ENCODE data around the gene TMEM94.

Gene TMEM94

DNA sequence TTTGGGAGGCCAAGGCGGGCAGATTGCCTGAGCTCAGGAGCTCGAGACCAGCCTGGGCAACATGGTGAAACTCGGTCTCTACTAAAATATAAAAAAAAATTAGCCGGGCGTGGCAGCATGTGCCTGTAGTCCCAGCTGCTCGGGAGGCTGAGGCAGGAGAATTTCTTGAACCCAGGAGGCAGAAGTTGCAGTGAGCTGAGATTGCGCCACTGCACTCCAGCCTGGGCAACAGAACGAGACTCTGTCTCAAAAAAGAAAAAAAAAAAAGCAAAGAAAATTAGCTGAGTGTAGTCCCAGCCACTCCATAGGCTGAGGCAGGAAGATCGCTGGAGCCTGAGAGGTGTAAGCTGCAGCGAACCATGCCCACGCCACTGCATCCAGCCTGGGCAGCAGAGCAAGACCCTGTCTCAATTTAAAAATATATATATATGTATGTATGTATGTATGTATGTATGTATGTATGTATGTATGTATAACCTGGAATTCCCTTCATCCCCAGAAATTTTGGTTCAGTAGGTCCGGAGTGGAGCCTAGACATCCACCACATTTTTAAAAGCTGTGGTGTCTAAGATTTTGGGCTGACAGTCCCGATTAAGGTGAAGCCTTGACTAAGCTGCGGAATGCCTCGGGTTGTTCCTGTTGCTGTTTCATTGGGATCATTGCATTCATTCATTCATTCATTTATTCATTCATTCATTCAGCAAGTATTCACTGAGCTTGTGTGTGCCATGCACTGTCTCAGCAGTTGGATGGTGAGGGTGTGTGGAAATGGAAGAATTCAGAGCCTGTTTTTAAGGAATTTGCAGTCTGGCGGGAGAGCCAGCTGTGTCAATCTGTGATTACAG, 25.9 kb downstream of the TMEM94 start:
- no peak overlapping the region for H3K9ac ChIP-seq
- H3K36me3 ChIP-seq (ENCODE audit: control insufficient read depth, insufficient read depth, low read length): no peaks in the 10 kb centered on the region
- H3K27me3 ChIP-seq (ENCODE audit: control insufficient read depth, insufficient read depth, low read length): no peaks in the 10 kb centered on the region
- no peak overlapping the region for H3K27ac ChIP-seq
- no peak overlapping the region for H3K4me2 ChIP-seq (ENCODE audit: low read length)
- H3K4me3 ChIP-seq (ENCODE audit: low read depth, low read length): no peak overlapping the region
- H3K79me2 ChIP-seq: peaks cover 27% of the 10 kb centered on the region
- no peaks in the 10 kb centered on the region for H3K4me1 ChIP-seq
- no peaks in the 10 kb centered on the region for H3K9me3 ChIP-seq (ENCODE audit: control insufficient read depth, low read length)
- no peak overlapping the region for H2AFZ ChIP-seq
- TF ChIP-seq, protein P1, sequence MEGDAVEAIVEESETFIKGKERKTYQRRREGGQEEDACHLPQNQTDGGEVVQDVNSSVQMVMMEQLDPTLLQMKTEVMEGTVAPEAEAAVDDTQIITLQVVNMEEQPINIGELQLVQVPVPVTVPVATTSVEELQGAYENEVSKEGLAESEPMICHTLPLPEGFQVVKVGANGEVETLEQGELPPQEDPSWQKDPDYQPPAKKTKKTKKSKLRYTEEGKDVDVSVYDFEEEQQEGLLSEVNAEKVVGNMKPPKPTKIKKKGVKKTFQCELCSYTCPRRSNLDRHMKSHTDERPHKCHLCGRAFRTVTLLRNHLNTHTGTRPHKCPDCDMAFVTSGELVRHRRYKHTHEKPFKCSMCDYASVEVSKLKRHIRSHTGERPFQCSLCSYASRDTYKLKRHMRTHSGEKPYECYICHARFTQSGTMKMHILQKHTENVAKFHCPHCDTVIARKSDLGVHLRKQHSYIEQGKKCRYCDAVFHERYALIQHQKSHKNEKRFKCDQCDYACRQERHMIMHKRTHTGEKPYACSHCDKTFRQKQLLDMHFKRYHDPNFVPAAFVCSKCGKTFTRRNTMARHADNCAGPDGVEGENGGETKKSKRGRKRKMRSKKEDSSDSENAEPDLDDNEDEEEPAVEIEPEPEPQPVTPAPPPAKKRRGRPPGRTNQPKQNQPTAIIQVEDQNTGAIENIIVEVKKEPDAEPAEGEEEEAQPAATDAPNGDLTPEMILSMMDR (IDR thresholded peaks at IDR 0.05): no peak

DNA sequence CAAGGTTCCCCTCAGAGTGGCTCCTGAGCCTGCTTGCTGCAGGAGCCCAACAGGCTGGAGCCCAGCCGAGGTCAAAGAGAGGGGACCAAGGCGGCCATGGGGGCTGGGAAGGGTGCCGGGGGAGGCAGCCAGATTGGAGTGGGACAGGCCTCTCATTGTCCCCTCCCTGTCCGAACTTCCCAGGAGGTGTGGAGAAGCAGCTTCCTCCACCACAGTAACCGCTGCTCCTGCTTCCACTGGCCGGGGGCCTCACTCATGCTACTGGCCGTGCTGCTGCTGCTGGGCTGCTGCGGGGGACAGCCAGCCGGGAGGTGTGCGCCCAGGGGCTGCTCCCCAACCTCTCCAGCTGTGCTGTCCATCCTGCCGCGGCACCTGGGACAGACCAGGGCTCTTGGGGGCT, 29.3 kb downstream of the TMEM94 start:
- H2AFZ ChIP-seq: no peak overlapping the region
- H3K4me3 ChIP-seq (ENCODE audit: low read depth, low read length): no peak overlapping the region
- no peak overlapping the region for H3K9ac ChIP-seq
- peaks cover 10% of the 10 kb centered on the region for H3K79me2 ChIP-seq
- TF ChIP-seq, protein P1 (IDR thresholded peaks at IDR 0.05): no peak
- H3K9me3 ChIP-seq (ENCODE audit: control insufficient read depth, low read length): no peaks in the 10 kb centered on the region
- no peaks in the 10 kb centered on the region for H3K27me3 ChIP-seq (ENCODE audit: control insufficient read depth, insufficient read depth, low read length)
- no peaks in the 10 kb centered on the region for H3K36me3 ChIP-seq (ENCODE audit: control insufficient read depth, insufficient read depth, low read length)
- no peak overlapping the region for H3K4me2 ChIP-seq (ENCODE audit: low read length)
- no peaks in the 10 kb centered on the region for H3K4me1 ChIP-seq
- H3K27ac ChIP-seq: no peak overlapping the region

DNA sequence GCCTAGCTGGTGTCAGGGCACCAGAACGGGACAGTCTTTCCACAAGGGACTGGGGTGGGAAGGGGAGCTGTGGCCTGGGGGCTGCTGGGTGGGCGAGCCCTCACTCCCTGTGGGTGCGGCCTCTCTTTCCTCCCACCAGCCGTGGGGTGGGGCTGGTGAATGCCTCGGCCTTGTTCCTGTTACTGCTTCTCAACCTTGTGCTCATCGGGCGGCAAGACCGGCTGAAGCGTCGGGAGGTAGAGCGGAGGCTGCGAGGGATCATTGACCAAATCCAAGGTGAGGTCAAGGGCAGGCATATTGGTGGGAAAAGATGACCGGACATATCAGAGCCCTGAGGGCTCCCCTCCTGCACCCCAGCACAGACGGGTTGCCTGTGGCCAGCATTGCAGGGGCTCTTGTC, 29.7 kb downstream of the TMEM94 start:
- no peak overlapping the region for H3K4me2 ChIP-seq (ENCODE audit: low read length)
- H3K9ac ChIP-seq: no peak overlapping the region
- H3K4me1 ChIP-seq: no peaks in the 10 kb centered on the region
- no peaks in the 10 kb centered on the region for H3K27me3 ChIP-seq (ENCODE audit: control insufficient read depth, insufficient read depth, low read length)
- TF ChIP-seq, protein P1 (IDR thresholded peaks at IDR 0.05): no peak
- peaks cover 6% of the 10 kb centered on the region for H3K79me2 ChIP-seq
- H3K9me3 ChIP-seq (ENCODE audit: control insufficient read depth, low read length): no peaks in the 10 kb centered on the region
- no peak overlapping the region for H2AFZ ChIP-seq
- H3K27ac ChIP-seq: no peak overlapping the region
- no peaks in the 10 kb centered on the region for H3K36me3 ChIP-seq (ENCODE audit: control insufficient read depth, insufficient read depth, low read length)
- H3K4me3 ChIP-seq (ENCODE audit: low read depth, low read length): no peak overlapping the region

DNA sequence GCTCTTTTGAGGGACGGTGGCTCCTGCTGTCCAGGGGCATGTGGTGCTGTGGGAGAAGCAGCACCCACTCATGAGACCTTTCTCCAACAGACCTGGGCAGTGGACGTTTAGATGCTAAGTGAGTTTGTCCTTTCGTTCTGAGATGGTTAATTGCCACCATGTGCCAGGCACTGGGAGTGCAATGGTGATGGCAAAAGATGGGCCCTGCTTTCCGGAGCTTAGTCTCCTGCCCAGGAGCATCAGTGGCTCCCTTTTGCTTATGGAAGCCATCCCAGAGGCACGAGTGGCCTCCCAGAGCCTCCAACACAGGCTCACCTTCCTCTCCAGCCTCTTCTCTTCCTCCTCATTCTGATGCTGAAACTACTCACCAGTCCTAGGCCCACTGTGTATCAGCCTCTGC, 30.5 kb downstream of the TMEM94 start:
- H3K36me3 ChIP-seq (ENCODE audit: control insufficient read depth, insufficient read depth, low read length): no peaks in the 10 kb centered on the region
- H3K4me2 ChIP-seq (ENCODE audit: low read length): no peak overlapping the region
- TF ChIP-seq, protein P1 (IDR thresholded peaks at IDR 0.05): no peak
- no peak overlapping the region for H2AFZ ChIP-seq
- H3K79me2 ChIP-seq: peaks cover 6% of the 10 kb centered on the region
- no peaks in the 10 kb centered on the region for H3K27me3 ChIP-seq (ENCODE audit: control insufficient read depth, insufficient read depth, low read length)
- H3K9me3 ChIP-seq (ENCODE audit: control insufficient read depth, low read length): no peaks in the 10 kb centered on the region
- no peak overlapping the region for H3K4me3 ChIP-seq (ENCODE audit: low read depth, low read length)
- peak overlapping the region; percentile 55 for H3K27ac ChIP-seq
- H3K4me1 ChIP-seq: no peaks in the 10 kb centered on the region
- no peak overlapping the region for H3K9ac ChIP-seq
